HepG2 (cell line): ENCODE measurements around the gene PDE9A. TPM values are rescaled to one million over a fixed set of nuclear protein-coding genes. Genes with fewer than 3 reads are reported as not detected.

Experiments used
- ADNP ChIP-seq: sonication (generic); formaldehyde crosslinking; IDR thresholded peaks from 2 replicates; pipeline ENCODE4 v1.4.0; 2020; ENCODE audit warnings: missing genetic modification reagents
- BORCS8-MEF2B ChIP-seq: sonication (generic); formaldehyde crosslinking; IDR thresholded peaks from 2 replicates; pipeline ENCODE4 v1.8.0; 2022; ENCODE audit warnings: mild to moderate bottlenecking, missing genetic modification reagents
- BRD4 ChIP-seq: sonication (generic); formaldehyde crosslinking; IDR thresholded peaks from 2 replicates; pipeline ENCODE4 v1.4.0; 2020; ENCODE audit warnings: missing genetic modification reagents
- CBFB ChIP-seq: sonication (generic); formaldehyde crosslinking; IDR thresholded peaks from 2 replicates; pipeline ENCODE4 v1.4.0; 2020; ENCODE audit warnings: missing genetic modification reagents
- E2F5 ChIP-seq: sonication (generic); formaldehyde crosslinking; conservative IDR thresholded peaks from 2 replicates; pipeline ENCODE4 v1.4.0; 2020; ENCODE audit warnings: missing genetic modification reagents
- HOXA3 ChIP-seq: sonication (generic); formaldehyde crosslinking; IDR thresholded peaks from 2 replicates; pipeline ENCODE4 v1.5.0; 2020; ENCODE audit warnings: missing genetic modification reagents
- JDP2 ChIP-seq: sonication (generic); formaldehyde crosslinking; IDR thresholded peaks from 2 replicates; pipeline ENCODE4 v1.8.1; 2022; ENCODE audit warnings: missing genetic modification reagents, borderline replicate concordance
- JUN ChIP-seq: sonication (generic); formaldehyde crosslinking; IDR thresholded peaks from 2 replicates; pipeline ENCODE4 v1.4.0; 2020; ENCODE audit warnings: mild to moderate bottlenecking, missing genetic modification reagents
- KAT7 ChIP-seq: IDR thresholded peaks from 2 replicates; pipeline ENCODE4 v1.6.1; 2018; ENCODE audit warnings: borderline replicate concordance, missing compliant biosample characterization
- MATR3 ChIP-seq: sonication (generic); formaldehyde crosslinking; IDR thresholded peaks from 2 replicates; pipeline ENCODE4 v1.4.0; 2020; ENCODE audit warnings: missing genetic modification reagents
- MEIS2 ChIP-seq: sonication (generic); formaldehyde crosslinking; IDR thresholded peaks from 2 replicates; pipeline ENCODE4 v1.9.0; 2021; ENCODE audit warnings: mild to moderate bottlenecking, missing genetic modification reagents
- NFYC ChIP-seq: IDR thresholded peaks from 2 replicates; pipeline ENCODE4 v1.6.1; 2016; ENCODE audit warnings: missing genetic modification reagents, missing compliant biosample characterization
- PBX2 ChIP-seq: IDR thresholded peaks from 2 replicates; pipeline ENCODE4 v1.6.1; 2016; ENCODE audit warnings: control low read depth
- RARG ChIP-seq: sonication (generic); formaldehyde crosslinking; IDR thresholded peaks from 2 replicates; pipeline ENCODE4 v1.4.0; 2020; ENCODE audit warnings: low read depth, mild to moderate bottlenecking, missing genetic modification reagents
- TBL1XR1 ChIP-seq: fragments of 150-350 bp; IDR thresholded peaks from 2 replicates; pipeline ENCODE4 v1.6.1; 2014; ENCODE audit warnings: borderline replicate concordance, low read length; ENCODE audit not compliant: partially characterized antibody
- XRCC5 ChIP-seq: fragments of 200-400 bp; formaldehyde crosslinking; optimal IDR thresholded peaks from 2 replicates; pipeline ENCODE3; 2017; ENCODE audit warnings: mild to moderate bottlenecking, low read length
- ZFP36L2 ChIP-seq: sonication (generic); formaldehyde crosslinking; IDR thresholded peaks from 2 replicates; pipeline ENCODE4 v1.4.0; 2020; ENCODE audit warnings: missing genetic modification reagents
- ZHX1 ChIP-seq: sonication (generic); formaldehyde crosslinking; IDR thresholded peaks from 2 replicates; pipeline ENCODE4 v1.8.1; 2022; ENCODE audit warnings: low read depth, mild to moderate bottlenecking, missing genetic modification reagents
- ZNF276 ChIP-seq: sonication (generic); formaldehyde crosslinking; IDR thresholded peaks from 2 replicates; pipeline ENCODE4 v1.4.0; 2020; ENCODE audit warnings: mild to moderate bottlenecking, low read depth, missing genetic modification reagents
- ZNF496 ChIP-seq: sonication (generic); formaldehyde crosslinking; IDR thresholded peaks from 2 replicates; pipeline ENCODE4 v1.8.1; 2023; ENCODE audit warnings: mild to moderate bottlenecking, moderate library complexity, missing genetic modification reagents; ENCODE audit not compliant: insufficient replicate concordance
- ZNF577 ChIP-seq: sonication (generic); formaldehyde crosslinking; IDR thresholded peaks from 2 replicates; pipeline ENCODE4 v1.4.0; 2020; ENCODE audit warnings: mild to moderate bottlenecking, low read depth, missing genetic modification reagents, borderline replicate concordance
- ZNF589 ChIP-seq: sonication (generic); formaldehyde crosslinking; conservative IDR thresholded peaks from 2 replicates; pipeline ENCODE4 v1.8.0; 2022; ENCODE audit warnings: mild to moderate bottlenecking, moderate library complexity, missing genetic modification reagents
- ZZZ3 ChIP-seq: sonication (generic); formaldehyde crosslinking; IDR thresholded peaks from 2 replicates; pipeline ENCODE4 v1.4.0; 2020; ENCODE audit warnings: missing genetic modification reagents, mild to moderate bottlenecking, borderline replicate concordance
- polyA plus RNA-seq, 8 experiments: library from polyadenylated mRNA; depleted of rRNA in 3 of 8; stranded (reverse) in 7 of 8; unstranded in 1 of 8; fragments of >200 nt; fragmentation: Illumina TruSeq in 4 of 8; extraction: Trizol in 4 of 8; gene quantifications; 2 replicates each; pipeline versions ENCODE4 v1.2.1 to v1.2.3, GENCODE V29; 2011 to 2016; ENCODE audit warnings: low read depth in 4 of 8, missing spikeins in 1 of 8, mixed read lengths in 1 of 8; ENCODE audit not compliant: insufficient read depth in 1 of 8
- total RNA-seq, 5 experiments: library from RNA; depleted of rRNA; stranded (reverse); fragments of >200 nt; fragmentation: Illumina TruSeq; extraction: Trizol; gene quantifications; 2 replicates each; pipeline ENCODE4 v1.2.3, GENCODE V29; 2016; ENCODE audit warnings: low read depth in 1 of 5

The PDE9A gene
- total and polyA plus RNA-seq, 2 of the 13 experiments (the other 11 are each of a cell fraction or from before 2014, with no cell fraction given), result 4.6 to 19.7 TPM

GRCh38 chr21:42739061-42739931 lies 85.9 kb downstream of the PDE9A start (continued):
- TF ChIP-seq MEIS2 (no peak), MATR3 (CRISPR knock-in tag) (no peak), BRD4 (CRISPR knock-in tag) (no peak), E2F5 (CRISPR knock-in tag) (no peak), ZZZ3 (0 out of 2 replicates have a peak, but pooled peaks have one; percentile 61), HOXA3 (CRISPR knock-in tag) (no peak), PBX2 (CRISPR knock-in tag) (0 out of 2 replicates have a peak, but pooled peaks have one; percentile 14), ZNF589 (no peak), ADNP (no peak), TBL1XR1 (no peak), JUN (CRISPR knock-in tag) (no peak), ZNF496 (CRISPR knock-in tag) (no peak), BORCS8-MEF2B (CRISPR knock-in tag) (no peak), ZNF276 (CRISPR knock-in tag) (no peak), ZNF577 (no peak), JDP2 (no peak), XRCC5 (no peak), CBFB (CRISPR knock-in tag) (no peak), ZHX1 (no peak), ZFP36L2 (CRISPR knock-in tag) (no peak), KAT7 (CRISPR knock-in tag) (no peak), RARG (CRISPR knock-in tag) (no peak), NFYC (no peak)
